GM18507 (cell line): ENCODE results near the gene CD47.

ENCODE experiments used
- DNase-seq: peaks from one replicate; pipeline ENCODE4 v3.0.0; 2011; ENCODE audit warnings: low read depth; ENCODE audit not compliant: insufficient read length; ENCODE audit errors: extremely low spot score
- FAIRE-seq: peaks from 2 replicates; lab custom pipeline; 2011; peaks lifted over from hg19 to GRCh38; lab: Jason Lieb, UNC

The CD47 gene

GRCh38 chr3:108118038-108118768 lies 27.4 kb upstream of the CD47 start:
- no peak for DNase-seq
- FAIRE-seq: no peak

- FAIRE-seq (no peak), DNase-seq (no peak)
These were observed 26.5 kb upstream of the CD47 start for GRCh38 chr3:108117241-108117775.

- FAIRE-seq (no peak), DNase-seq (no peak)
These were observed 23.7 kb upstream of the CD47 start for GRCh38 chr3:108114423-108115065.

- DNase-seq (no peak), FAIRE-seq (no peak)
These were observed 23.1 kb upstream of the CD47 start for GRCh38 chr3:108113975-108114374.

- no peak for FAIRE-seq
- DNase-seq: no peak
These were observed 20.1 kb upstream of the CD47 start for GRCh38 chr3:108110934-108111333.

GRCh38 chr3:108108416-108108815 lies 17.6 kb upstream of the CD47 start:
- FAIRE-seq: no peak
- DNase-seq: no peak

- FAIRE-seq (no peak), DNase-seq (no peak)
These were observed 15.6 kb upstream of the CD47 start for GRCh38 chr3:108106449-108106848.

GRCh38 chr3:108106031-108106430 lies 15.2 kb upstream of the CD47 start:
- FAIRE-seq: no peak
- DNase-seq: no peak

GRCh38 chr3:108103886-108104797 lies 13.3 kb upstream of the CD47 start:
- DNase-seq (no peak), FAIRE-seq (no peak)

GRCh38 chr3:108103040-108103751 lies 12.4 kb upstream of the CD47 start:
- DNase-seq: no peak
- FAIRE-seq: no peak

GRCh38 chr3:108102420-108103039 lies 11.7 kb upstream of the CD47 start:
- FAIRE-seq (peak; percentile 79), DNase-seq (no peak)

- FAIRE-seq: peak; percentile 97
- peak; percentile 59 for DNase-seq
These were observed 10.3 kb upstream of the CD47 start for GRCh38 chr3:108100906-108101660.

- FAIRE-seq (peak; percentile 24), DNase-seq (no peak)
These were observed 9.0 kb upstream of the CD47 start for GRCh38 chr3:108099679-108100428.

- FAIRE-seq (no peak), DNase-seq (no peak)
These were observed 8.4 kb upstream of the CD47 start for GRCh38 chr3:108099244-108099643.

- FAIRE-seq: no peak
- no peak for DNase-seq
These were observed 7.2 kb upstream of the CD47 start for GRCh38 chr3:108098003-108098370.

GRCh38 chr3:108097322-108098002 lies 6.6 kb upstream of the CD47 start:
- DNase-seq: no peak

More at GRCh38 chr3:108097322-108098002, 6.6 kb upstream of the CD47 start:
- no peak for FAIRE-seq
